HTERT RPE-1 (cell line): ENCODE data around the gene PLIN3.
"Not testable (repeated sequence)": the region's sequence is repeated elsewhere in the genome, so short reads cannot be mapped to it uniquely, and the experiment has no call there.

Source experiments
- in situ Hi-C: fragments of 300-500 bp; cut with MboI; formaldehyde crosslinking; loops from 4 replicates; pipeline ENCODE4 v1.14.3; 2020; ENCODE audit warnings: low sequenced_read_pairs

The PLIN3 gene

GRCh38 chr19:4847190-4847973, 20.1 kb downstream of the PLIN3 start:
- in situ Hi-C loops = no loop called here

DNA sequence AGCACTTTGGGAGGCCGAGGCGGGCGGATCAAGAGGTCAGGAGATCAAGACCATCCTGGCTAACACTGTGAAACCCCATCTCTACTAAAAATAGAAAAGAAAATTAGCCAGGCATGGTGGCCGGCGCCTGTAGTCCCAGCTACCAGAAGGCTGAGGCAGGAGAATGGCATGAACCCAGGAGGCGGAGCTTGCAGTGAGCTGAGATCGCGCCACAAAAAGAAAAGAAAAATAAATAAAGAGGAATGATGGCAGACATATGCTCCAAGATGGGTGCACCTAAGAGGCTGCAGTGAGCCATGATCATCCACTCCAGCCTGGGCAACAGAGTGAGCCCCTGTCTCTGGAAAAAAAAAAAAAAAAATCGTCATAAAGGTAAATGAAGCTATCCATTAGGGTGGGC, 21.5 kb downstream of the PLIN3 start:
- in situ Hi-C loops = not testable (repeated sequence)

- in situ Hi-C loops = no loop called here
These were observed 22.9 kb downstream of the PLIN3 start for GRCh38 chr19:4844348-4845179.

- in situ Hi-C loops = no loop called here
These were observed 23.9 kb downstream of the PLIN3 start for GRCh38 chr19:4843647-4843965.

GRCh38 chr19:4839192-4839591, 28.3 kb downstream of the PLIN3 start:
- in situ Hi-C loops = no loop called here

GRCh38 chr19:4832776-4833175, 34.7 kb downstream of the PLIN3 start:
- in situ Hi-C loops = no loop called here

DNA sequence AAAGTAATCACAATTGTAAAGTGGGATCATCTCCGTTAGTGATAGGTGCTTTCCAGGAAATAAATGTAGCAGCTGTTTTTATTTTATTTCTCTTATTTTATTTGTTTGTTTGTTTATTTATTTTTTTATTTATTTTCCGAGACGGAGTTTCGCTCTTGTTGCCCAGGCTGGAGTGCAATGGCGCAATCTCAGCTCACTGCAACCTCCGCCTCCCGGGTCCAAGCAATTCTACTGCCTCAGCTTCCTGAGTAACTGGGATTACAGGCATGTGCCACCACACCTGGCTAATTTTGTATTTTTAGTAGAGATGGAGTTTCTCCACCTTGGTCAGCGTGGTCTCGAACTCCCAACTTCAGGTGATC, 35.5 kb downstream of the PLIN3 start:
- in situ Hi-C loops = not testable (repeated sequence)

- in situ Hi-C loops = no loop called here
These were observed 36.0 kb downstream of the PLIN3 start, which contains the start of gene TICAM1 for GRCh38 chr19:4831304-4831978. Gene TICAM1 (minus strand): TSS chr19:4831712. CDS start chr19:4818377, 13,335 bp downstream.

- in situ Hi-C loops = no loop called here
These were observed 36.6 kb downstream of the PLIN3 start for GRCh38 chr19:4830768-4831265.

GRCh38 chr19:4830332-4830731, 37.1 kb downstream of the PLIN3 start:
- in situ Hi-C loops = no loop called here

DNA sequence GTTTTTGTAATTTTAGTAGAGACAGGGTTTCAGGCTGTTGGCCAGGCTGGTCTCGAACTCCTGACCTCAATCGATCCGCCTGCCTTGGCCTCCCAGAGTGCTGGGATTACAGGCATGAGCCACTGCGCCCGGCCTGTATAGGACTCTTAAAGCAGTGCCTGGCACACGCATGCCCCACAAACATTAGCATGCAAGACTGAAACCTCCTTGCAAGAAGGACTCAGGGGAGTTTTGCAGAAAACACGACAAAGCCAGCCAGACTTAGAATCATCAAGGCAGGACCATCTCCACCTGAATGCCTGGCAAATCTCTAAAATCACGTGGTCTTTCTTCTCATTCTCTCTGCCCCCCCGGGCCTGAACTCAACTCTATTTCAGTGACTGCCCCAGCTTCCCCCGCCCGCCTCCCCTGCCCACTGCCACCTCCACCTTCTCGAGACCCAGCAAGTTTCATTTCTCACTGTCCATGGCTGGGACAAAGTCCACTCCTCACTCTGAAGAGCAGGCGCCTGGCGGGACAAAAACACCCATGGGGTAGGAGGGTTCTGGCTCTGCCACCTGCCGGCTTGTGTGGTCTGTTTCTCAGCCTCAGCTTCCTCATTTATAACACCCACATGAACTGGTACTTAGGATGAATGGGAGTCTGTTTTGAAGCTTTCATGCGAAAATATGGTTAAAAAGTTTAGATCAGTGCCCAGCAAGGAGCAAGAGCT, 38.3 kb downstream of the PLIN3 start:
- in situ Hi-C loops = no loop called here

GRCh38 chr19:4823577-4823976, 43.9 kb downstream of the PLIN3 start:
- in situ Hi-C loops = no loop called here

GRCh38 chr19:4822354-4822753, 45.1 kb downstream of the PLIN3 start:
- in situ Hi-C loops = not testable (repeated sequence)

GRCh38 chr19:4821265-4821664, 46.2 kb downstream of the PLIN3 start:
- in situ Hi-C loops = no loop called here

DNA sequence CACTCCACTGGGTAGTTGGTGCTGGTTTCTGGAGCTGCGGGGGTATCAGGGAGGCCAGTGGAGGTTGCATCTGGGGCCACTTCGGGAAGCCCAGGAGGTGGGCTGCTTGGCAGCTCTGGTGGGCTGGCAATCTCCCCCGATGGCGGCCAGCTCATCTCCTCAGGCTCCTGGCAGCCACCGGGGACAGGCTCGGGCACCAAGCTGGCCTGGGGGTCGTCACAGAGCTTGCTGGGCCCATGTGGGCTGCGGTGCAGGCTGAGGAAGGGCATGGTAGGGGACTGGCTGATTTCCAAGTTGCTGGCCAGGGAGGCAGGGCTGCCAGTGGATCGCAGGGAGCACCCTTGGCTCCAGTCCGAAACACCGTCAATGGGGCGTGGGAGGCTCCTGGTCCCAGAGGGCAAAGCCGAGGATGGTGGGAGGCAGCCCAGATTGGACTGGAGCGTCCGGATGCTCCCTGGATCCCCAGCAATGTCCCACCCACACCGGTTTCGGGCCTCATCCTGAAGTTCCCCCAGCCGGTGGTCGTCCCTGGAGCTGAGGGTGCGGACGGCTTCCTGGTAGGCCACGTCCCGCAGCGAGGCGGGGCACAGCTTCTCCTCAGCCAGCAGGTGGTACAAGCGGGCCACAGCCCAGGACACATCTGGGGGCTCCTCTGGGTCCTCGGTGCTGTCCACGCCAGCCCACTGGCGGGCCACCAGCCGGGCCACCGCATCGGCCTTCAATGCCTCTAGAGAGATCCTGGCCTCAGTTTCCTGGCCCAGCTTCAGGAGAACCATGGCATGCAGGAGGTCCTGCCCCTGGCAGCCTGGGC, 49.8 kb downstream of the PLIN3 start:
- in situ Hi-C loops = no loop called here

GRCh38 chr19:4816950-4817278, 50.6 kb downstream of the PLIN3 start:
- in situ Hi-C loops = no loop called here

DNA sequence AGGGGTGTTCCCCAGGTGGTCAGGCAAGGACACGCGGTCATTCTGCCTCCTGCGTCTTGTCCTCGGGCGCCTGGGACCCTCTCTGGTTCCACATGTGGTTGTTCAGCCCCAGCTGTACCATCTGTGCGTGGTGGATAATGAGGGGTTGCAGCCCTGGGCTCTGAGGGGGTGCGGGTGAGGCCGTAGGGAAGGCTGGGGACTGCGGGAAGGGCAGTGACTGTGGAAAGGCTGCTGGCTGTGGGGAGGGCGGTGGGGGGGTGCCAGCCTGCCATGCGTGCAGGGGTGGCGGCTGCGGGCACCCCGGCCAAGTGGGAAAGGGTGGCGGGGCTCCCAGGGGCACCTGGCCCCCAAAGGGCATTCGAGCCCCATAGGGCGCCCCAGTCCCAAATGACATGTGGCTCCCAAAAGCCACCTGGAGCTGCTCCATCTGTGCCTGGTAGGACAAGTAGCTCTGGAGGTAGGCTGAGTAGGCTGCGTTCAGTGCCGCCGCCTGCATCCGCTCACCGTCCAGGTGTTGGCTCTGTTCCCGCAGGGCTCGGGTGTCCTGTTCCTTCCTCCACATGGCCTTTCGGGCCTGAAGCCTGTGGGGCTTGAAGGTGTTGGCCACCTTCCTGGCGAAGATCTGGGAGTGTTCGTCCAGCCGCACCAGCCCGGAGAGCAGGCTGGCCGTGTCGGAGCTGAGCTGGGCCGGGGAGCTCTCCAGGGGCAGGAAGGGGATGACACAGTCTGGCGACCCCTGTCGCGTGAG, 51.1 kb downstream of the PLIN3 start:
- in situ Hi-C loops = no loop called here

GRCh38 chr19:4815426-4816201, 51.9 kb downstream of the PLIN3 start:
- in situ Hi-C loops = no loop called here
